ENCODE results near the gene WFS1. TPM values are rescaled to one million over a fixed set of nuclear protein-coding genes. Genes with fewer than 3 reads are reported as not detected.

Gene WFS1
- total and polyA plus RNA-seq, 2 donors (not counting 3 experiments of a cell fraction or from before 2014, with no cell fraction given): 48.2 to 70.0 TPM

GRCh38 chr4:6341696-6342095 lies 72.0 kb downstream of the WFS1 start:
- Histone ChIP-seq H3K27ac (ENCODE audit: insufficient read depth, low read depth, low read length) (no peak overlapping the region), H3K36me3 (ENCODE audit: control insufficient read depth in 2 of 2, extremely low read depth in 1 of 2, insufficient read depth in 2 of 2, low read length in 2 of 2) (no peaks in the 10 kb centered on the region), H3K27me3 (ENCODE audit: control insufficient read depth in 2 of 2, insufficient read depth in 2 of 2, low read length in 2 of 2) (peaks cover 3% of the 10 kb centered on the region in 2 experiments), H3K9me1 (replicated peaks; ENCODE audit: control insufficient read depth, extremely low read depth, insufficient read depth, low read length) (no peaks in the 10 kb centered on the region), H3K4me1 (ENCODE audit: control insufficient read depth, extremely low read depth, insufficient read depth, low read length) (no peaks in the 10 kb centered on the region), H2AFZ (ENCODE audit: low read depth, low read length) (no peak overlapping the region), H4K20me1 (replicated peaks; ENCODE audit: control insufficient read depth, extremely low read depth, insufficient read depth, low read length) (no peaks in the 10 kb centered on the region), H3K9me3 (replicated peaks; ENCODE audit: control insufficient read depth, insufficient read depth, low read length) (no peaks in the 10 kb centered on the region), H3K4me2 (ENCODE audit: insufficient read depth, low read length) (no peak overlapping the region), H3K4me3 (replicated peaks in 1 of 3; ENCODE audit: insufficient read depth in 1 of 3, low read depth in 1 of 3, low read length in 3 of 3) (no peak overlapping the region), H3K79me2 (ENCODE audit: control insufficient read depth, insufficient read depth, low read length) (no peaks in the 10 kb centered on the region), H3K9ac (replicated peaks; ENCODE audit: extremely low read depth, insufficient read depth, low read length) (no peak overlapping the region)
- FAIRE-seq: no peak
- ChIA-PET CTCF (interaction anchor here (0.8 to 5.1 kb wide), 4 partner anchors 11 to 92 kb away, joined by 3 to 24 read pairs (median 16); no protein-coding TSS in a partner anchor), POLR2A (no interaction called here)
- intact Hi-C loops (cut with micrococcal nuclease) (no loop called here), dilution Hi-C loops (cut with MboI; ENCODE audit: extremely low pct_ligation_motif_present, low sequenced_read_pairs) (no loop called here)
- no peak for TF ChIP-seq MAX (IDR thresholded peaks at IDR 0.05; ENCODE audit: insufficient read depth, insufficient read length)
- TF ChIP-seq CTCF (IDR thresholded peaks at IDR 0.05; ENCODE audit: extremely low read depth in 1 of 2, insufficient read depth in 1 of 2, low read depth in 1 of 2, low read length in 2 of 2): no peak
- TF ChIP-seq POLR2AphosphoS5 (IDR thresholded peaks at IDR 0.05; ENCODE audit: insufficient read depth, low read depth, low read length): no peak
- TF ChIP-seq FOS (IDR thresholded peaks at IDR 0.05; ENCODE audit: borderline replicate concordance, insufficient read depth, low read length): no peak
- TF ChIP-seq MYC (IDR thresholded peaks at IDR 0.05; ENCODE audit: low read depth, low read length): no peak
- TF ChIP-seq POLR2A (IDR thresholded peaks at IDR 0.05; ENCODE audit: low read depth, low read length): no peak
- TF ChIP-seq EZH2 (IDR thresholded peaks at IDR 0.05; ENCODE audit: borderline replicate concordance, low read depth, low read length, severe bottlenecking): no peak
- no peak for TF ChIP-seq GATA2 (IDR thresholded peaks at IDR 0.05; ENCODE audit: insufficient read depth, insufficient read length, low read depth, low read length)
- TF ChIP-seq JUN (IDR thresholded peaks at IDR 0.05; ENCODE audit: borderline replicate concordance, insufficient read depth, insufficient read length, low read depth): no peak
- BruUV-seq (replicated peaks): no TSS peak
- DNase-seq (ENCODE audit: low read depth, low spot score): no peak
